WERI-Rb-1 (cell line): Measurements from ENCODE around the gene MISP.

Source experiments
- DNase-seq: peaks from one replicate; pipeline ENCODE4 v3.0.0-alpha.2; 2020
- H3K27ac ChIP-seq: fragments of 250-450 bp; sonication (Bioruptor Pico); 2 replicates; pipeline ENCODE4 v1.5.1; 2020; ENCODE audit warnings: mild to moderate bottlenecking, moderate library complexity
- H3K27me3 ChIP-seq: fragments of 250-450 bp; sonication (Bioruptor Pico); 2 replicates; pipeline ENCODE4 v1.5.1; 2021; ENCODE audit warnings: mild to moderate bottlenecking, low read depth, moderate library complexity; ENCODE audit not compliant: insufficient read depth, severe bottlenecking
- H3K36me3 ChIP-seq: fragments of 250-450 bp; sonication (Bioruptor Pico); 2 replicates; pipeline ENCODE4 v1.5.1; 2020; ENCODE audit warnings: mild to moderate bottlenecking, moderate library complexity
- H3K4me3 ChIP-seq: 2 replicates; pipeline ENCODE4 v1.5.1; 2011; ENCODE audit warnings: low read depth, mild to moderate bottlenecking, control low read depth, low read length
- H3K9me3 ChIP-seq: fragments of 250-450 bp; sonication (Bioruptor Pico); 2 replicates; pipeline ENCODE4 v1.5.1; 2021; ENCODE audit warnings: mild to moderate bottlenecking, moderate library complexity; ENCODE audit not compliant: severe bottlenecking
- TF ChIP-seq, protein P1 (sequence below): IDR thresholded peaks from 2 replicates; pipeline ENCODE4 v1.5.1; 2011; ENCODE audit warnings: low read depth, mild to moderate bottlenecking, control low read depth, inconsistent platforms, low read length

MISP gene

DNA sequence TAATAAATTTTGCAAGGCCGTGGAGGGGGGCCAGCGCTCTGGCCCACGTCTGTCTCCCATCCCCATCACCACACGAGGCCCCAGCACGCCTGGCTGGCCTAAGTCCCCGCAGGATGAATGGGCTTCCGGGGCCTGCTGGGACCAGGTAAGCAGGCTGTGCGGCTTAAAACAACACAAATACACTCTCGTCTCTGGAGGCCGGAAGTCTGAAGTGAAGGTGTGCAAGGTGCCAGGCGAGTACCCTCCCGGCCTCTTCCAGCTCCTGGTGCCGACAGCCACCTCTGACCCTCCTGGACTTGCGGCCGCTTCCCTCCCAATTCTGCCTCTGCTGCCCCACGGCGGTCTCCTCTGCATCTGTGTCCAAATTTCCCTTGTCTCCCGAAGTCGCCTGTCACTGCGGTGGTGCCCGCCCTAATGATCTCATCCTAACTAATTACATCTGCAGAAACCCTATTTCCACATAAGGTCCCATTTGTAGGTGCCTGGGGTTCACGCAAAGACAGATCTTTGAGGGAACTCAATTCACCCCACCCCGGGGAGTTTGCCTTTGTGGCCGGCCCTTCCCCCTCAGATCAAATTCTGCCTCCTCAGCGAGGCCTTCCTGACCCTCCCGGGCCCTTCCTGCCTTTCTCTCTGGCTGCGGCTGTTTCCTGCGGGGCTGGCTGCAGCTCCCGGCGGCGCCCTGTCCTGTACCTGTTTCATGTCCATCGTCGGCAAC lies 38.2 kb downstream of the MISP start:
- Histone ChIP-seq H3K27ac (peak overlapping the region; percentile 87), H3K27me3 (no peaks in the 10 kb centered on the region), H3K9me3 (no peaks in the 10 kb centered on the region), H3K4me3 (peak overlapping the region; percentile 0), H3K36me3 (no peaks in the 10 kb centered on the region)
- DNase-seq: peak; percentile 83
- TF ChIP-seq, protein P1, sequence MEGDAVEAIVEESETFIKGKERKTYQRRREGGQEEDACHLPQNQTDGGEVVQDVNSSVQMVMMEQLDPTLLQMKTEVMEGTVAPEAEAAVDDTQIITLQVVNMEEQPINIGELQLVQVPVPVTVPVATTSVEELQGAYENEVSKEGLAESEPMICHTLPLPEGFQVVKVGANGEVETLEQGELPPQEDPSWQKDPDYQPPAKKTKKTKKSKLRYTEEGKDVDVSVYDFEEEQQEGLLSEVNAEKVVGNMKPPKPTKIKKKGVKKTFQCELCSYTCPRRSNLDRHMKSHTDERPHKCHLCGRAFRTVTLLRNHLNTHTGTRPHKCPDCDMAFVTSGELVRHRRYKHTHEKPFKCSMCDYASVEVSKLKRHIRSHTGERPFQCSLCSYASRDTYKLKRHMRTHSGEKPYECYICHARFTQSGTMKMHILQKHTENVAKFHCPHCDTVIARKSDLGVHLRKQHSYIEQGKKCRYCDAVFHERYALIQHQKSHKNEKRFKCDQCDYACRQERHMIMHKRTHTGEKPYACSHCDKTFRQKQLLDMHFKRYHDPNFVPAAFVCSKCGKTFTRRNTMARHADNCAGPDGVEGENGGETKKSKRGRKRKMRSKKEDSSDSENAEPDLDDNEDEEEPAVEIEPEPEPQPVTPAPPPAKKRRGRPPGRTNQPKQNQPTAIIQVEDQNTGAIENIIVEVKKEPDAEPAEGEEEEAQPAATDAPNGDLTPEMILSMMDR: no peak

DNA sequence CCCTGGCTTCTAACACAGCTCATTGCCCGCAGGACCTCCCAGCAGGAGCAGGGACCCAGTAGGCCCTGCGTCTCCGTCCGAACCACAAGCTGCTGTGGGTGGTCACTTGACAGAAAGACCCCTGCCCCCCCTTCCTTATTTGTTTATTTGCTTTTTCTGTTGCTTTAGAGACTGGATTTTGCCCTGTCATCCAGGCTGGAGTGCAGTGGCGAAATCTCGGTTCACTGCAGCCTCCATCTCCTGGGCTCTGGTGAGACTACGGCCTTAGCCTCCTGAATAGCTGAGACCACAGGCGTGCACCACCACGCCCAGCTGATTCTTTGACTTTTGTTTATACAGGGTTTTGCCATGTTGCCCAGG lies 38.8 kb downstream of the MISP start:
- Histone ChIP-seq H3K9me3 (no peaks in the 10 kb centered on the region), H3K36me3 (no peaks in the 10 kb centered on the region), H3K27ac (peak overlapping the region; percentile 87), H3K4me3 (no peak overlapping the region), H3K27me3 (no peaks in the 10 kb centered on the region)
- TF ChIP-seq, protein P1: no peak
- no peak for DNase-seq

DNA sequence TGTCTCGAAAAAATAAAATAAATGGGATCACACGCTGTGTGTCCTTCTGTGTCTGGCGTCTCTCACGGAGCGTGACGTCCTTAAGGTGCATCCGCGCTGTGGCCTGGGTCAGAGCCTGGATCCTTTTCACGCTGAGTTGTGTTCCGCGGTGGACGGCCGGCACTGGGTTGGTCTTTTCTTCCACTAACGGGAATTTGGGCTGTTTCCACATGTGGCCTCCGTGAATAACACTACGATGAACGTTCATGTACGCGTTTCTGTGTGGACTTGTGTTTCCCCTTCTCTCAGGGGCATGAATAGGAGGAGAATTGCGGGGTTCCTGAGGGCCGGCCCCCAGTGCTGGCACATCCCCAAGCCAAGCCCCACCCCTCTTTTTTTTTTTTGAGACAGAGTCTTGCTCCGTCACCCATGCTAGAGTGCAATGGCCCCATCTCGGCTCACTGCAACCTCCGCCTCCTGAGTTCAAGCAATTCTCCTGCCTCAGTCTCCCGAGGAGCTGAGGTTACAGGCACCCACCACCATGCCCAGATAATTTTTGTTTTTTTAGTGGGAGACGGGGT lies 40.2 kb downstream of the MISP start:
- H3K36me3 ChIP-seq: no peaks in the 10 kb centered on the region
- no peaks in the 10 kb centered on the region for H3K27me3 ChIP-seq
- H3K4me3 ChIP-seq: no peak overlapping the region
- peak overlapping the region; percentile 72 for H3K27ac ChIP-seq
- DNase-seq: no peak
- no peaks in the 10 kb centered on the region for H3K9me3 ChIP-seq
- TF ChIP-seq, protein P1: no peak

DNA sequence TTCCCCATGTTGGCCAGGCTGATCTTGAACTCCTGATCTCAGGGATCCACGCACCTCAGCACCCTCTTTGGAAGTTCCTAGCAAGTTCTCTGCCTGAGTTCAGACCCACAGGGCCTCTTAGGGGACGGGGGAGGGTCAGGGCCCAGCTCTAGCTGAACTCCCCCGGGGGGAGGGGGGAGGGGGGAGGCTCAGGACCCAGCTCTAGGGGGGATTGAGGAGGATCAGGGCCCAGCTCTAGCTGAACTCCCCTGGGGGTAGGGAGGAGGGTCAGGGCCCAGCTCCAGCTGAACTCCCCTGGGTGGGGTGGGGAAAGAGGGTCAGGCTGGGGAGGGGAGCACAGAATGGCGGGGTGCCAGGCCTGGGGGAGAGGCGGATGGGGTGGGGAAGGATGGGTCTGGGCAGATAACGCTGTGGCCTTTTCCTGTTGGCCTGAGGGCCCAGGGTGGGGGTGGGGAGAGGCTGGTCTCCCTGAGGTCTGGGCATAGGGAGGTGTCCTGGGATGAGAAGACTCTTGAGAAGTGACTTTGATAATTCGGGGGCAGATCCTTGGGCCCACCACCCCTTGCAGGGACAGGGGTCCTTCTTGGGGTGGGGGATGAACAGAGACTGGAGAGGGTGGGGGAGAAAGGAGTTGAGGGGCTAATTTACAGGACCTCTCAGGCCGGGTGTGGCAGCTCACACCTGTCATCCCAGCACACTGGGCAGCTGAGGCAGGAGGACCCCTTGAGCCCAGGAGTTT lies 40.8 kb downstream of the MISP start:
- DNase-seq: peak; percentile 81
- Histone ChIP-seq H3K36me3 (no peaks in the 10 kb centered on the region), H3K9me3 (no peaks in the 10 kb centered on the region), H3K27me3 (no peaks in the 10 kb centered on the region), H3K4me3 (no peak overlapping the region), H3K27ac (peak overlapping the region; percentile 72)
- TF ChIP-seq, protein P1: no peak

DNA sequence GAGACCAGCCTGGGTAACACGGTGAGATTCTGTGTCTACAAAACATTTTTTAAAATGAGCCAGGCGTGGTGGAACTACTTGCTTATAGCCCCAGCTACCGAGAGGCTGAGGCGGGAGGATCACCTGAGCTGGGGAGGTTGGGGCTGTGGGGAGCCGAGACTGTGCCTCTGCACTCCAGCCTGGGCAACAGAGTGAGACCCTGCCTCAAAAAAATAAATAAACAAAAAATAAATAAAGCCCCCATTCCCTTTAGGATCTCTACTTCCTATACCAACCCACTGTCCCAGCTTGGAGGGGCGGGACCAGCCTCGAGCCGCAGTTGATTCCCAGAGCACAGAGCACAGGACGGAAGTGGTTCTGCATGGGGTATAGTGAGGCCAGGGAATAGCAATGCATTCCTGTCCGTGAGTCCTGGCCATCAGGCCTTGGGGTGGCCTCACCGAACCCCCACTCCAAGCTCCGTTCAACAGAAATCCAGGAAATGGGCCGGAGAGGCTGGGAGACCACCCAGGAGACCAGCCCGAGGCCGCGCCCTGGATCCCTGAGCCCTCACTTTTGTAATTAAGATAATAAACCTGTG lies 41.5 kb downstream of the MISP start:
- Histone ChIP-seq H3K27ac (peak overlapping the region; percentile 72), H3K4me3 (no peak overlapping the region), H3K36me3 (no peaks in the 10 kb centered on the region), H3K9me3 (no peaks in the 10 kb centered on the region), H3K27me3 (no peaks in the 10 kb centered on the region)
- TF ChIP-seq, protein P1: no peak
- DNase-seq: no peak
